Measurements from ENCODE around the gene SIRT5. TPM values are rescaled to one million over a fixed set of nuclear protein-coding genes. Genes with fewer than 3 reads are reported as not detected.

Gene SIRT5
- polyA plus RNA-seq, 5 donors: 13.6 to 20.3 (median 17.9) TPM

DNA sequence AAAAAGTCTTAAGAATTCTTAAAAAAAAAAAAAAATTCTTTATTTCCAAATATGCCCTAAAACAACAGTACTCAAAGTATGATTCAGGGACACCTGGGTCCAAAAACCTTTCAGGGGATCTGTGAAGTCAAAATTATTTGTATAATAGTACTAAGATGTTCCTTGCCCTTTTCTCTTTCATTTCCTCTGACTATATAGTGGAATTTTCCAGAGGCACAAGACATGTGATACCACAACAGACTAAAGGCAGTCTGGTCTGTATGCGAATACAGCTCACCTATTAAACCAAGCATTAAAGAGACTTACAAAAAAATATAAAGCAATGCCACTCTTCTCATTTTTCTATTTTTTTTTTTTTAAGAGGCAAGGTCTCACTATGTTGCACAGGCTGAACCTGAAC lies 56.1 kb downstream of the SIRT5 start:
- DNase-seq: no peak

DNA sequence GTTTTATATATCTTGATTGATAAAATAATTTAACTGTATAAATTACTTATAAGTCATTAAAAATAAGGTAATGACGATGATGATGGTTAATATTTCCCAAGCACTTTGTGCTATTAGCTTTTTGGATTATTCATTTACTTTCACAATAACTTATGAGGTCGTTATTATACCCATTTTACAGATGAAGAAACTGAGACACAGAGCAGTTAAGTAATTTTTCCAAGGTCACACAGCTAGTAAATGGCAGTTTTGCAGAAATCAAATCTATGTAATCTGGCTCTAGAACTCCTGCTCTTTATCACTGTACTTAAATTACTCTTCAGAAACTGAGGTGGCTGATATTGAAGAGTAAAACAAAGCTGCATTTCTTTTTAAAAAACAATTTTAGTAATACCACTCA lies 58.9 kb downstream of the SIRT5 start:
- DNase-seq: no peak

DNA sequence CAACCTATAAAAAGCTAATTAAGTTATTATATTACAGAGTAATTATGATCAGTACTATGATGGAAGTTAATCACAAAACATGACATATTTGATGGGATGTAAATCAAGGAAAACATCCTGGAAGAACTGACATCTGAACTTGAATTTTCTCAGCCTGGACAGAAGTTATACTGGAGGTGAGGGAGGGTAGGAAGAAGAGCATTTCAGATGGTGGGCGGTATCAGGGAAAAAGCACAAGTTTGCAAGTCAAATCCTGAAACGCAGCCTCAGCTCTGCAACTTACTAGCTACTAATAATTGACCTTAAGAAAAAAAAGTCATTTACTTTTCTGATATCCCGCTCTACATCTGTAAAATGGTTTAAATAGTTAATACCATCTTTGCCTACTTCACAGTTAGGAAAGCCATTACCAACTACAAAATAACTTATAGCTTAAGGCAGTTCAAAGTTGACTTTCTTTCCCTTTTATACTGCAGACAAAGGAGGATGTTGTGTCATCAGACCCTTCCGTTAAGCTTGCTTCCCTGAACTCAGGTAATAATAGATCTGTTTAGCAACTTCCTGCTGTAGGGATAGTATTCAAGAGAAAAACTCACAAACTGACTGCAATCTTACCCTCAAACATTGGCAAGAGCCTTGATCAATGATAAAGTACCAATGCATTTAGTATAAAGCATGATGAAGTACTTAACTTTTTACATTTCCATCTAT lies 61.7 kb downstream of the SIRT5 start:
- no peak for DNase-seq

DNA sequence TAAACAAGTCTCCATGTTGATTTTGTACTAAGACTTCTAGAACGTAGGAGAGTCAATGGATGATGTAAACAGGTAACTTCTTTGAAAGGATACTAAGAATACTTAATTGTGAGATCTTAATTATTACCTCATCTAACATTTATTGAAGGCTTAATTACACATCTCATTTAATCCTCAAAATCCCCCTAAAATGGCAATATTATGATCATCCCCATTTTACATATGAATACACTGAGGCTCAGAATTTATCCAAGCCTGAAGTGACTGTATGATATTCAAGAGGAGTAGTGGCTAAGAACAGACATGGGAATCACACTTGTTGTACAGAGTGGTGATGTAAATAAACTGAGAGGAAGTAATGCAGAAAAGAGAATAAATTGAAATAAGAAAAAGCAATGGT lies 63.6 kb downstream of the SIRT5 start:
- DNase-seq: no peak

DNA sequence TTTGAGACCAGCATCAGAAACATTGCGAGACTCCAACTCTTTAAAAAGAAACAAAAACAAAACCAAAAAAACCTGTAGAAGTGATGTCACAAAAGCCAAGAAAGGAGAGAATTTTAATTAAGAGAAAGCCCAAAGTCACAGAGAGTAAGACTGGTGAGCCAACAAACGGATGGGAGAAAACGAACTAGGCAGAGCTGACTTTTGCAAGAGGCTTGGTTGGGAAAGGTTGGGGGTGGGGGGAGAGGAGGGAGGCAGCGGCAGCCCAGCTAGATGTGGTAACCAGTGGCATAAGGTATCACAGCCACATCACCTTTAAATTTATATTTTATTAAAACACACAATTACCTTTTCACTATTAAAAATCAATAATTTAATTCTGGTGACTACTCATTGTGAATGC lies 64.2 kb downstream of the SIRT5 start:
- no peak for DNase-seq

DNA sequence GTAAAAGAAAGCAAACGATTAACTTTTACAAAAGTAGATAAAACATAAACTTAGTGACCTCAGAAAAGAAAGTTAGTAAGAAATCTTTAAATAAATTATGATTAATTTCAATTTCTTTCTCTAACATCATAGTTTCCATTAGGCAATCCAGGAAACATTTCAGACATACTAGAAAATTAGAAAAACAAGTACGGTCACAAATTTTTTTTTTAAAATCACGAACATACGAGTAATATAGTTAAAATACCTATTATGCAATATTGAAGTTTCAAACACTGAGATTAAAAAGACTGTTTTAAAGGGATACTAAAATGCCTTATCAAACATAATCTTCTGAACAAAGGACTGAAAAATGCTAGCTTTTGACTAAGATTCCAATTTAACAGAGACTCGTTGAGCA lies 66.9 kb downstream of the SIRT5 start:
- DNase-seq: no peak

DNA sequence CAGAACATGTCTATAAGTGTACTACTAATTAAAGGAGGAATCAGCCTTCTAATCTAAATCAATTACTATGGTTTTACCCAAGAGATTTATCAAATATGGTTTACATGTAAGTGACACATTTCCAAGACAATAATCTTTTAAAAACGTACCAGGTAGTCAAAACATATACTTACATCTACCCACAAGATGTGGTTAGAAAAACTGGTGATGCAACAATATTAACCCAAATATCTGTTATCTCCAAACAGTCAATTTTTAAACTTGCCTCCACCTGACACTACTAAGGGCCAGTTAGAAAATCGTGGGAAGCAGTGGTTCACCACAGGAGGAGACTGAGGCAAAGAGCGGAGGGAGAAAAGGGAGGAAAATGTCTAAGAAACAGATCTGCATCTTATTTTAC lies 68.7 kb downstream of the SIRT5 start:
- DNase-seq: no peak

DNA sequence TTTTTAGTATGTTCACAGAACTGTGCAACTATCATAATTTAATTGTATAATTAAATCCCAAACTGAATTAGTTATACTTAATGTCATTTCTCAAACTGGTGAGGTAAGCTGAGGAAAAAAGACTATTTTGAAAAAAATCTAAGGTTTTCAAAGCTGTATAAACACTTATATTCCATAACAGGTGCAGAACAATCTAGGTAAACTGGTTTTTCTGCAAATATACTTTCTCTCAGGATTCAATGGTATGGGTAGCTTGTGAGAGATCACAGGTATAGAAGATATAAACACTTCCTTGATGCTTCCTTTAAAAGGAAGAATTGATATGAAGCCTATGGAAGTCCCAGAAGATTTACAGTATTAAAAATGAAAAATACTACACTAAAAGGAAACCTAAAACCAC lies 74.4 kb downstream of the SIRT5 start:
- peak; percentile 24 to 31 for DNase-seq

DNA sequence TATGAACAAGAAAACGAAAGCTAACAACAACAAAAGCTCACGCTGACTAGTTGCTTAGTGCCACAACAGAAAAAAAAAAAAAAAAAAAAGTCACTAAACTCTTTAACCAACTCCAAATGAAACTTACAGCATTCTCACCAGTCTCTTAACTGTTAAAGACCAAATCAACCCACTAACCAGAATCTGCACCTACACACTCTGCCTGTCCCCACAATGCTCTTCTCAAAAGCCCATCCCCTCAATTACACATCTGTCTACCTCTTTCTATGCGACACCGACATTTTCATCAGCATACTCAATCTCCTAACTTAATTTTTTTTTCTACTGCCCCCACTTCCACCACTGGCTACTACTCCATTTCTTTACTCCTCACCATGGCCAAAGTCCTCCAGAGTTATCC lies 75.0 kb downstream of the SIRT5 start:
- DNase-seq: no peak

DNA sequence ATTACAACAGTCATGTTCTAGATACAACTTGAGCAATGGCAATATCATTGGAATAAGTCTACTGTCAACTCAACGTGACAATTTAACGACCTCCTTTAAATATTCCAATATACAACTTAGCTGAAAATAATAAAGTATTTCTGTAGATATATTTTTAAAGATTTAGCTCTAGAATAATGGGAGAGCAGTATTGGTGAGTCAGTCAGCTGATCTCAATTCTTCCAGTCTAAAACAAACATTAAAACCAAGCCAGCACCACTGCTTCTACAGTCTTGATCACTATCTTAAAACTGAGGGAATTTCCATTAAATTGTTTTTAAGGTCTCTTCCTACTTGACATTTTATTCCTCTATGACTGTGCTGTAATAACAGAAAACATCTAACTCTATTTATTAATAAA lies 78.9 kb downstream of the SIRT5 start:
- DNase-seq: no peak

DNA sequence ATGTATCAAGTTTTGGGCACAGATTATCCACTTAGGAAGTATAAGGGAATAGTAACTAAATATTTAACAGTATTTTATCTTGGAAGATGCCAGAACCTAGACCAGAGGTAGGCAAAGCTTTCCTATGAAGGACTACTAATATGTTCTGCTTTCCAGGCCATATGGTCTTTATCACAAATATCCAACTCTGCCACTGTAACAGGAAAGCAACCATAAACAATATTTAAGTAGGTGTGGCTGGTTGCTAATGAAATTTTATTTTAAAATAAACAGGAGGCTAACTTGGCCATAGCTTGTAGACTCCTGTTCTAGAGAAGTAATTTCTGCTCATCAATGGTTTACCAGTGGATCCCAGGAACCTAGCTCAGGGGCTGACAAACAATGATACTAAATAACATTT lies 80.1 kb downstream of the SIRT5 start:
- DNase-seq: no peak

DNA sequence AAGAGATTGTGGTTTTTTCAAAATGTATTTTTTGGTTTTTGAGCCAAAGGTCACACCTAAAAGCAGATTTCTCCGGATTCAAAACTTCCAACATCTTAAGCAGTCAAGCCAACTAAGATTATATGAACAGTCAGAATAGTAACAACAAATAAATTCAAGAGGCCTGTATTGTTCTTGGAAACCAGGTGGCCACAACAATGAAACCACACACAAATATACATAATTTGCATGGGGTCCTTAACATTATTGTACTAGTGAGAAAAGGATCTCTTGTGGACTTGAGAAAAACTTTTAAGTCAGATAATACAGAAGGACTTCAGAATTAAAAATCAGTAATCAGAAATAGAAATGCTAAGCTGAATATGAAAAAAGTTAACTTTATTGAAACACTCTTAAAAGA lies 81.3 kb downstream of the SIRT5 start:
- no peak for DNase-seq

DNA sequence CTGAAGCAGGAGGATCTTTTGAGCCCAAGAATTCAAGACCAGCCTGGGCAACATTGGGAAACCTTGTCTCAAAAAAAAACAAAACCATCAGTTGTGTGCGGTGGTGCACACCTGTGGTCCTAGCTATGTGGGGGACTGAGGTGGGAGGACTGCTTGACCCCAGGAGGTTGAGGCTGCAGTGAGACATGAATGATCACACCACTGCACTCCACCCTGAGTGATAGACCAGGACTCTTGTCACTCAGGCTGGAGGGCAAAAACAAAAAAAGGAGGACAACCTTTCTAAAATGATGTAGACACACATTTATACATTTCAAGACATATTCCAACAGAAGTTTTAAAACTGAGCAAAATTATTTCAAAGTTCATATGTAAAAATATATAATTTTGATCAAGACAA lies 85.9 kb downstream of the SIRT5 start:
- no peak for DNase-seq

DNA sequence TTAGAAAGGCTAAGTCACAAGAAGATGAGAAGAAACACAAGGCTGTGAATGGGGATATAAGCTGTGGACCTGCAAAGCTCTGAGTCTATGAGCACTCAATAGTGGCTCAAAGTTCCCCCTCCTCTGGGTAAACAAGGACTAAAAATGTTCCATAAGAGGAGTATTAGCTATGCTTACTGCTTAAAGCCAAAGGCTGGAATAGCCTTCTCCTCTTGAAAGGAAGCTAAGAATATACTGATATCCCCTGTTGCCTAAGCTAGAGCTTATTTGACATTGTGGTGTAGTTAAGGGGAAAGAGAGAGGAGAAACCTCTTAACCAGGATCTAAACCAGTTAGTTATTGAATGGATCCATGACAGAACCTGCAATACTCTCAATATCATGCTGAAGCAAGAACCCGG lies 86.5 kb downstream of the SIRT5 start:
- no peak for DNase-seq

DNA sequence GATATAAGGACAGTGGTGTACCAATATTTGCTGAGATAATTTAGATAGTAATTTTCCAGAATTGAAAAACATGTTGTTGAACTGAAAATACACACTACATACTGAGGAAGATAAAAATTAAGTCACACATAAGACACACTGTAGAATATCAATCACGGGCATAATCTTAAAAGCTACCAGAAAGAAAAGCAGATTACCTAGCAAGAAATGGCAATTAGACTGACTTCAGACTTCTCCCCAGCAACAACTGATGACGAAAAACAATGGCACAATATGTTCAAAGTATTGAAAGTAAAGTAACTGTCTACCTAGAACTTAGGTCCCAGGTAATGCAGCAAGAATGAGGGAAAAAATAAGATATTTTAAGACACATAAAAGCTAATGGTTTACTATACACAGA lies 87.2 kb downstream of the SIRT5 start:
- no peak for DNase-seq

DNA sequence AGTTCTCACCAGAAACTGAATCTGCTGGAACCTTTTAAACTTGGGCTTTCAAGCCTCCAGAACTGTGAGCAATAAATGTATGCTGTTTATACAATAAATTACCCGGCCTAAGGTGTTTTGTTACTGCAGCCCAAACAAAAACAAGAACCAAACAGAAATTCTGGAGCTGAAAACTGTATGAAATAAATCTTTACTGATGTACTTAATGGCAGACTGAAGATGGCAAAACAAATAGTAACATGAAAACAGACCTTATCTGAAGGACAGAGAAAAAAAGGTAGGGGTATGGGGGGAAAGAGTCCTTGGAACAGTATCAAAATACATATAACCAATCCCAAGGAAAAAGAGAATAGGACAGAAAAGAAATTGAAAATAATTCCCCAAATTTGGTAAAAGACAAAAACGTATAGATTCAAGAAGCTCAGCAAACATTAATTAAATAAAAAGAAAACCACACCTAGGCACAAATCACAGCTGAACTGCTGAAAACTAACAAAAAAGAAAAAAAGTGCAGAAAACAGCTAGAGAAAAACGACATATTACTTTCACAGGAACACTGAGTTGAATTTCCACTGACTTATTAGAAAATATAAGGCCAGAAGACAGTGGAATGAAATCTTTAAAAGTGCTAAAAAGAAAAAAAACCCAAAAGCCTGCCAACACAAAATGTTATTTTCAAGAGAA lies 88.4 kb downstream of the SIRT5 start:
- no peak for DNase-seq

DNA sequence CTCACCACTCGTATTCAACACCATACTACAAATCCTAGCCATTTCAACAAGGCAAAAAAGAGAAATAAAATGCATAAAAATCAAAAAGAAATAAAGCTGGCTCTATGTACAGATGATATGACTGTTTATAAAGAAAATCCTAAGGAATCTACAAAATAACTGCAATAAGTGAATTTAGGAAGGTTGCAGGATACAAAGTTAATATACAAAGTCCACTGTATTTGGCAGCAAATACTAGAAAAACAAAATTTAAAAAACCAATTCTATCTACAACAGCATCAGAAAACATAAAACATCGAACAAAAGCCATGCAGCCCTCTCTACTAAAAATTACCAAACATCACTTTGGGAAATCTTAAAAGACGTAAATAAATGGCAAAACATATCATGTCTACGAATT lies 89.6 kb downstream of the SIRT5 start:
- no peak for DNase-seq

Other genes starting within 250 kb of the SIRT5 start
- 10 to 100 TPM; 23.2 to 40.4 (median 33.7) TPM for gene TBC1D7, start 246.1 kb upstream of the SIRT5 start, polyA plus RNA-seq (ENCODE audit: insufficient read depth in 1 of 5, insufficient read length in 5 of 5, low replicate concordance in 1 of 5)
- gene GFOD1, start 87.0 kb upstream of the SIRT5 start, polyA plus RNA-seq (ENCODE audit: insufficient read depth in 1 of 5, insufficient read length in 5 of 5, low replicate concordance in 1 of 5): 1 to 10 TPM; 5.2 to 7.6 (median 6.3) TPM
- gene NOL7, start 40.7 kb downstream of the SIRT5 start, polyA plus RNA-seq (ENCODE audit: insufficient read depth in 1 of 5, insufficient read length in 5 of 5, low replicate concordance in 1 of 5): 10 to 100 TPM; 75.4 to 80.5 (median 78.3) TPM
- 10 to 100 TPM; 38.9 to 49.3 (median 44.0) TPM for gene RANBP9, start 137.2 kb downstream of the SIRT5 start, polyA plus RNA-seq (ENCODE audit: insufficient read depth in 1 of 5, insufficient read length in 5 of 5, low replicate concordance in 1 of 5)
- gene MCUR1, start 240.0 kb downstream of the SIRT5 start, polyA plus RNA-seq (ENCODE audit: insufficient read depth in 1 of 5, insufficient read length in 5 of 5, low replicate concordance in 1 of 5): 10 to 100 TPM; 31.7 to 41.7 (median 32.5) TPM